Fibroblast of lung (primary cell): ENCODE results near the gene KCNN3. TPM values are rescaled to one million over a fixed set of nuclear protein-coding genes. Genes with fewer than 3 reads are reported as not detected.

Experiments
- DNase-seq, 2 donors: peaks; one replicate each; pipeline versions ENCODE4 v3.0.0 to v3.0.0-alpha.2; 2010; ENCODE audit warnings: low read depth in 2 of 2
- H2AFZ ChIP-seq: 2 replicates; pipeline ENCODE4 v1.5.1; 2012; ENCODE audit warnings: low read length, control low read depth, inconsistent platforms
- H3K27ac ChIP-seq: 2 replicates; pipeline ENCODE4 v1.5.1; 2011; ENCODE audit warnings: low read length, control low read depth; ENCODE audit not compliant: insufficient read depth
- H3K27me3 ChIP-seq: 2 replicates; pipeline ENCODE4 v1.5.1; 2011; ENCODE audit warnings: mild to moderate bottlenecking, low read length; ENCODE audit not compliant: control insufficient read depth, insufficient read depth
- H3K36me3 ChIP-seq: 2 replicates; pipeline ENCODE4 v1.5.1; 2011; ENCODE audit warnings: low read length; ENCODE audit not compliant: control insufficient read depth, insufficient read depth
- H3K4me1 ChIP-seq: 2 replicates; pipeline ENCODE4 v1.5.1; 2011; ENCODE audit warnings: low read length; ENCODE audit not compliant: control insufficient read depth, insufficient read depth; ENCODE audit errors: extremely low read depth
- H3K4me2 ChIP-seq: 2 replicates; pipeline ENCODE4 v1.5.1; 2011; ENCODE audit warnings: low read length, control low read depth; ENCODE audit not compliant: insufficient read depth; ENCODE audit errors: extremely low read depth
- H3K4me3 ChIP-seq, 4 experiments: fragments of 200-600 bp in 1 of 4; sonication (generic) in 1 of 4; replicated peaks in 1 of 4; 2 replicates each; pipeline ENCODE4 v1.5.1; 2011 to 2016; ENCODE audit warnings: low read length in 4 of 4, low read depth in 3 of 4, mild to moderate bottlenecking in 3 of 4, control low read depth in 2 of 4, inconsistent platforms in 1 of 4, mixed read lengths in 1 of 4; ENCODE audit not compliant: insufficient read depth in 1 of 4; ENCODE audit errors: control extremely low read depth in 1 of 4
- H3K79me2 ChIP-seq: 2 replicates; pipeline ENCODE4 v1.5.1; 2012; ENCODE audit warnings: mild to moderate bottlenecking, low read length, inconsistent platforms; ENCODE audit not compliant: control insufficient read depth, insufficient read depth
- H3K9ac ChIP-seq: 2 replicates; pipeline ENCODE4 v1.5.1; 2011; ENCODE audit warnings: mild to moderate bottlenecking, low read length, control low read depth; ENCODE audit not compliant: insufficient read depth
- H3K9me3 ChIP-seq: 2 replicates; pipeline ENCODE4 v1.5.1; 2012; ENCODE audit warnings: low read depth, low read length; ENCODE audit not compliant: control insufficient read depth, insufficient read depth
- H4K20me1 ChIP-seq: 2 replicates; pipeline ENCODE4 v1.5.1; 2011; ENCODE audit warnings: low read length; ENCODE audit not compliant: control insufficient read depth, insufficient read depth; ENCODE audit errors: extremely low read depth
- EZH2 ChIP-seq: IDR thresholded peaks from 2 replicates; pipeline ENCODE4 v1.5.1; 2012; ENCODE audit warnings: low read length, control low read depth, mild to moderate bottlenecking; ENCODE audit errors: missing control alignments
- polyA plus RNA-seq, 2 donors: library from polyadenylated mRNA; depleted of rRNA in 1 of 2; stranded (reverse) in 1 of 2; unstranded in 1 of 2; fragments of >200 nt; gene quantifications; 2 replicates each; pipeline ENCODE4 v1.2.1, GENCODE V29; 2011 to 2012; ENCODE audit warnings: missing spikeins in 1 of 2
- total RNA-seq: library from RNA; depleted of rRNA; stranded (reverse); fragments of >200 nt; gene quantifications from 2 replicates; pipeline ENCODE4 v1.2.1, GENCODE V29; 2014
- TF ChIP-seq, protein P1 (sequence below), 2 donors: IDR thresholded peaks in 1 of 2; conservative IDR thresholded peaks in 1 of 2; 1 replicate in 1 of 2; 2 replicates in 1 of 2; pipeline ENCODE4 v1.5.1; 2011 to 2012; ENCODE audit warnings: low read length in 2 of 2, control low read depth in 1 of 2, inconsistent platforms in 1 of 2, low read depth in 1 of 2, mild to moderate bottlenecking in 1 of 2

The KCNN3 gene
- total and polyA plus RNA-seq, 2 donors (not counting 1 experiment from before 2014, with no cell fraction given): not detected

DNA sequence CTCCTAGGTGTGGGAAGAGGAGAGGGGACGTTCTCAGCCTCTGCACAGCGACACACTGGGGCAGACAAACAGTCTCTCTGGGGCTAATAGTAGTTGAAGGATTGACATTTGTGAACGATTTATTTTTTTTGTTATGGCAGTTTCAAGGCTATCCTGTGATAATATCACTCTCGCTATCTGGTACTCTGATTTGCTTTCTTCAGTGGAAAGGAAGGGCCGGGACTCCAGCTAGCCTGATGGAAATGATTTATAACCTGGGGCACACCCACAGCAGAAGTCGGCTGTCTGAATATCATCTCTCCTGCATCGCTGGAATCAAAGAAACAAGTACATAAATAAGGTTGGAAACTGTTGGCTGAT lies 122.7 kb downstream of the KCNN3 start:
- peaks cover 38% of the 10 kb centered on the region for H3K27me3 ChIP-seq
- H3K4me2 ChIP-seq: no peak overlapping the region
- H3K27ac ChIP-seq: no peak overlapping the region
- H4K20me1 ChIP-seq: no peaks in the 10 kb centered on the region
- H3K4me1 ChIP-seq: no peaks in the 10 kb centered on the region
- no peak for DNase-seq
- no peaks in the 10 kb centered on the region for H3K36me3 ChIP-seq
- no peak overlapping the region for H3K9ac ChIP-seq
- H3K79me2 ChIP-seq: no peaks in the 10 kb centered on the region
- no peak overlapping the region for H2AFZ ChIP-seq
- H3K9me3 ChIP-seq: no peaks in the 10 kb centered on the region
- H3K4me3 ChIP-seq: no peak overlapping the region
- TF ChIP-seq, protein P1, sequence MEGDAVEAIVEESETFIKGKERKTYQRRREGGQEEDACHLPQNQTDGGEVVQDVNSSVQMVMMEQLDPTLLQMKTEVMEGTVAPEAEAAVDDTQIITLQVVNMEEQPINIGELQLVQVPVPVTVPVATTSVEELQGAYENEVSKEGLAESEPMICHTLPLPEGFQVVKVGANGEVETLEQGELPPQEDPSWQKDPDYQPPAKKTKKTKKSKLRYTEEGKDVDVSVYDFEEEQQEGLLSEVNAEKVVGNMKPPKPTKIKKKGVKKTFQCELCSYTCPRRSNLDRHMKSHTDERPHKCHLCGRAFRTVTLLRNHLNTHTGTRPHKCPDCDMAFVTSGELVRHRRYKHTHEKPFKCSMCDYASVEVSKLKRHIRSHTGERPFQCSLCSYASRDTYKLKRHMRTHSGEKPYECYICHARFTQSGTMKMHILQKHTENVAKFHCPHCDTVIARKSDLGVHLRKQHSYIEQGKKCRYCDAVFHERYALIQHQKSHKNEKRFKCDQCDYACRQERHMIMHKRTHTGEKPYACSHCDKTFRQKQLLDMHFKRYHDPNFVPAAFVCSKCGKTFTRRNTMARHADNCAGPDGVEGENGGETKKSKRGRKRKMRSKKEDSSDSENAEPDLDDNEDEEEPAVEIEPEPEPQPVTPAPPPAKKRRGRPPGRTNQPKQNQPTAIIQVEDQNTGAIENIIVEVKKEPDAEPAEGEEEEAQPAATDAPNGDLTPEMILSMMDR (conservative IDR thresholded peaks at IDR 0.05 in 1 of 2, IDR thresholded peaks at IDR 0.05 in 1 of 2; ENCODE audit: low read depth in 1 of 2, low read length in 2 of 2): no peak
- no peak for TF ChIP-seq EZH2

DNA sequence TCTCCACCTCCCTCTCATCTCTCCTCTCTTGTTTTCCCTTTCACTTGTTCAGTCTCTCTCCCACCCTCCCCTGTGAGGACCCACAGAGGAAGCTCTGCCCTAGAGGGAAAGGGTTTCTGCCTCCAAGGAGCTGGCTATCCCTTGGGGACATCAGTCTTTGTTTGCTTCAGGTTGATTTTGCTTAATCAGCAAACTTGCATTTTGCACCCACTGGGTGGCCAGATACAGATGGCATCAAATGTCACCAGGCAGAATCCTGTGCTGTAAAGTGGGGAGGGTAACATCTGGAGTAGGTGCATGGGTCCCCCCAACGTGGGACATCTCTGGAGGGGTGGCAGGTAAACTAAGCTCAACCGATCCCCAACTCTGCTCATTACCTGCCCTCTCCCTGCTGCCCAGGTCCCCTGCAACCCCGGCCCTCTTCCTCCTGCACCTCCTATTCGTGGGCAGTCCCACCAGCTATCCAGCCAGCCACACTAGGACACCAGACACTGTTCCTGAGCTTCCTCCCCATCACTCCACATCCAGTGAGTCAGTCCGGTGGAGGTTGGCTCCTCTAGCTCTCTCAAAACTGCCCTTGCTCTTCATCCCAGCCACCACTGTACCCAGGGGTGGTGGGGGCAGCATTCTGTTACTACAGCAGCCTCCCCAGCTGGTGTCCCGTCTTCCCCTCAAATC lies 123.3 kb downstream of the KCNN3 start:
- no peak overlapping the region for H3K4me2 ChIP-seq

DNA sequence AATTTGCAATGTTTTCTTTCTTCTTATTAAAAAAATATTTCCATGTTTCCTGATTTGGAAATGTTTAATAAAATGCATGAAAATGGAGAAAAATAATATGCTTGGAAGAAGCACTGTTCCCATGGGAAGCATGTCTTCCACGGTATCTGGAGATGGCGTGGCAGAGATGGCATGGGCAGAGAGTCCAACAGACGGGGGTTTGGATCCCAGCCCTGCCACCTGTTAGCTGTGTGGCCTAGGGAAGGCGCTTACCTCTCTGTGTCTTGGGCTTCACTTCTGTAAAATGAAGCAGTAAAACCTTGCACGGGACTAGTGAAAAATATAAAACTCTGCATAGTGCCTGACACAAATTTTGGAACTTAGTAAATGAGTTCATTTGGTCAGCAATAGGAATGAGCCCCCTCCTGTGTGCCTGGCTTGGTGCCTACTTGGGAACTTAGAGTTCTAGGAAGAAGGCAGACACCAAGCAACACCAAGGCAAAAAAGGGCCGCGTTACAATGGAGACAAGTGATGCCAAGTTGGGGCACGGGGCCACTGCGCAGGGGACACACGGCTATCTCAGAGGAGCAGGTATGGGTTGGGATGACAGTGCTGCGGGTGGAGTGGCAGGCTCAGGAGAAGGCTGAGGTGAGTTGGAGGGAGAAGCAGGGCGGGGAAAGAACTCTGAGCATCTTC lies 124.2 kb downstream of the KCNN3 start:
- no peak for DNase-seq
- no peak overlapping the region for H3K27ac ChIP-seq
- no peak for TF ChIP-seq EZH2
- TF ChIP-seq, protein P1 (conservative IDR thresholded peaks at IDR 0.05 in 1 of 2, IDR thresholded peaks at IDR 0.05 in 1 of 2; ENCODE audit: low read depth in 1 of 2, low read length in 2 of 2): no peak
- H2AFZ ChIP-seq: no peak overlapping the region
- no peak overlapping the region for H3K4me2 ChIP-seq
- H3K4me1 ChIP-seq: no peaks in the 10 kb centered on the region
- H3K27me3 ChIP-seq: peaks cover 33% of the 10 kb centered on the region
- H4K20me1 ChIP-seq: no peaks in the 10 kb centered on the region
- no peak overlapping the region for H3K4me3 ChIP-seq
- no peak overlapping the region for H3K9ac ChIP-seq
- H3K9me3 ChIP-seq: no peaks in the 10 kb centered on the region
- no peaks in the 10 kb centered on the region for H3K79me2 ChIP-seq
- no peaks in the 10 kb centered on the region for H3K36me3 ChIP-seq

More for the DNA sequence above, 123.3 kb downstream of the KCNN3 start:
- Histone ChIP-seq H3K79me2 (no peaks in the 10 kb centered on the region), H3K27ac (no peak overlapping the region), H4K20me1 (no peaks in the 10 kb centered on the region), H3K4me3 (no peak overlapping the region), H2AFZ (no peak overlapping the region), H3K9ac (no peak overlapping the region), H3K9me3 (no peaks in the 10 kb centered on the region), H3K27me3 (peaks cover 37% of the 10 kb centered on the region), H3K36me3 (no peaks in the 10 kb centered on the region), H3K4me1 (no peaks in the 10 kb centered on the region)
- no peak for DNase-seq
- TF ChIP-seq, protein P1 (conservative IDR thresholded peaks at IDR 0.05 in 1 of 2, IDR thresholded peaks at IDR 0.05 in 1 of 2; ENCODE audit: low read depth in 1 of 2, low read length in 2 of 2): no peak
- TF ChIP-seq EZH2: no peak
